ENCODE measurements around the gene GPC5. TPM values are rescaled to one million over a fixed set of nuclear protein-coding genes. Genes with fewer than 3 reads are reported as not detected.

Gene GPC5
- total RNA-seq, 1 donor from 2014 or later = 2.2 TPM

DNA sequence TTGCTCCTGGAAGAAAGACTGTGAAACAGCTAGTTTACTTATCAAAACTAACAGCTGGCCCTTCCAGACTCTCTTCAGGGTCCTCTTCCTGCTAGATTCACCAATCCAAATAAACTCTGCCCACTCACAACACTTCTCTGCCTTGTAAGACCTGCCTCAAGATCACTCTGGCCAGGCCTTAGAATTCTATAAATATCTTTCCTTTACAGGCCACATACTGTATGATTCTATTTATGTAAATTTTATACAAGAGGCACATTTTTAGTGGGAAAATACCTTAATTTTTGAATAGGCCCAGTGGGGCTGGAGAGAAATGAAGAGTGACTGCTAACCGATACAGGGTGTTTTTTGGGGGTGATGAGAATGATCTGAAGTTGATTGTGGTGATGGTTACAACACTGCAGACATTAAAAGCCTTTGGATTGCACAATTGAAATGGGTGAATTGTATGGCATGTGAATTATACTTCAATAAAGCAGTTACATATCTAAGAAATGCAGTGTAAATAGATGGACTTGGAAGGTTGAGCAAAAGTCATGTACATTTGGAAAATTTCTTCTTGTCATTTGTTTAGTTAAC is 141.8 kb downstream of the GPC5 start:
- no peak for DNase-seq

DNA sequence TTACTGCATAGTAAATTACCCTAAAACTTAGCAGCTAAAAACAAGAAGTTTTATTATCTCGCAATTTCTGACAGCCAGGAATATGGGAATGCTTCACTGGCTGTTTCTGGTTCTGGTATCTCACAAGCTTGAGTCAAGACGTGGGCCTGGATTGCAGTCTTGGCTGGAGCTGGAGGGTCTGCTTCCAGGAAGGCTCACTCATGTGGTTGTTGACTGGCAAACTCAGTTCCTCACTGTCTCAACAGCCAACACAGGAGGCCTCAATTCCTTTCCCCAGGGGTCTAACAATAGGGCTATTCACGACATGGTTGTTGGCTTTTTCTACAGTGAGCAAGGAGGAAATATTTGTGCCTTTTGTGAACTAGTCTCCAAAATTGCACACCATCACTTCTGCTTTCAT is 146.3 kb downstream of the GPC5 start:
- no peak for DNase-seq

DNA sequence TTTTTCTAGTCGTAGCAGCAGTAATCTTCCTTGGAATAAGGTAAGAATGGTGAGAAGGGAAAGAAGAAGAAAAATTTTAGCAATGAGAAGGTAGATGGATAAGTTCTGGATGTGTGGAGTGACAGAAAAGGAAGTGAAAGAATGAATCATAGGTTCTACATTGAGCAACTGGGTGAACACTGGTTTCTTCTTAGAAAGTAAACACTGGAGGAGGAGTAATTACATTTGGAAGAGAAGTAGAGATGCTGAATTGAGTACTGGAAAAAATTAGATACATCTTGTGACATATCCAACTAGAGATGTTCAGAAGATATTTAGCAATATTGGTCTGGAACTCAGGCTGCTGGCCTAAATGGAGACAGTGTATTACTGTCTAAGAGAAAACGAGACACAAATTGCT is 148.5 kb downstream of the GPC5 start:
- no peak for DNase-seq

DNA sequence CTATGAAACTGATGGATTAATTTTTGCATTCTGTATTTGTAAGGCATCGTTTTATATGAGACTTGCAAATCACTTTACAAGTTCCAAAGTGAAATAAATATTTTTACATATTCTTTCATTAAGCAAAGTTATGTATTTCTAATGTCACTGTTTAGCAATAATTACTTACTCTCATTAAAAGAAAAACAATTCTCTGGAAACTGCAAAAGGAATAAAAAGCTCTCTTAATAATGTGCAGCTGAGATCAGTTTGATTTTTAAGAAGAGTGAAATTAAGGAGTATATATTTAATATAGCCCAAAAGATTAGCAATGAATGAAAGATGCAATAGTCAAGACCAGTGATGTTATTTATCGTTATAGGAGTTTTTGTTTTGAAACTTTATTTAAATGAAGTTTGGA is 155.2 kb downstream of the GPC5 start:
- DNase-seq = no peak

DNA sequence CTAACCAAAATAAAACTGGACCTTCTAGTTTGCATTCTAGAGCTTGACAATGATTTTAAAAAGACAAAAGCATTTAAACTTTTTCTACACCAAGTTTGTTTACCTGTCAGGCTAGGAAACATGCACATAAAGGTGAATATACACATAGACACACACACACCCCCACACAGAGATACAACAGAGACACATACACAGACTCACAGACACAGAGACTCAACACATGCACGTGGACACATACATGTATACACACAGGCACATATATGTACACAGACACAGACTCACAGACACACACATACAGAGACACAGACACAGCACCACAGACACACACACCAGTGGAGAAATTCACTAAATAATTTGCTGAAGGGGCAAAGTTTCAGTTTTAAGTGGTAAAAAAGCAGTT is 155.7 kb downstream of the GPC5 start:
- DNase-seq = no peak

DNA sequence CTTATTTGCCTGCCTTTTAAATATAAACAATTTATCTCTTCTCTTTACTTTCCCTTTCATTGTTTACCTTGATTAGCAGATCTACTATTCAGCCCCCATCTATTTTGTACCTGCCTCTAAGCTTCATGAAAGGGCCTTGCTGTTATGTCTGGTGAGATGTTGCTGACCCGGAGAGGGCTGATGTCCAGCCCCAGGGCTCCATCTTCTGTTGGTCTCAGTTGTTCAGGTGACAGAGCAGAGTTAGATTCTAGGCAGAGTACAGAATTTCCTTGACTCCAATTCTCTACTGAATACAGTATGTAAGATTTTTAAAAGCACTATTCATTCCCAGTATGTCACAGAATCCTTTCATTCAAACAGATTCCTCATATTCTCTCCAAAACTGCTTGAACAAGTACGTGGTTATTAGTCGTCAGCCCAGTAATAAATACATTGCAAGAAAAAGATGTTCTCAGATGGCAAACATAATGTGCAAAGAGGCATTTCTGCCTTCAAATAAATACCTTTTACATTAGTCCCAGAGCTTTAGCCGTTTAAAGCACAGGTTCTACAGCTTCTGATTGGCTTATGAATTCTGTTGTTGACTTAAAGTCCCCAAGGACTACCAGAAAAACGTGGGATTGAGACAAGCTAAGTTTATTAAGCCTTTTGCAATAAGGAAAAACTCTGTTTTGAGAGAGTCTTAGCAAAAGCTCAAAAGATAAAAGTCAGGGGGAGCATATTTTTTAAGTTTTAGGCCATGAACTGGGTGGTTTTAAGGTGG is 159.1 kb downstream of the GPC5 start:
- no peak for DNase-seq

DNA sequence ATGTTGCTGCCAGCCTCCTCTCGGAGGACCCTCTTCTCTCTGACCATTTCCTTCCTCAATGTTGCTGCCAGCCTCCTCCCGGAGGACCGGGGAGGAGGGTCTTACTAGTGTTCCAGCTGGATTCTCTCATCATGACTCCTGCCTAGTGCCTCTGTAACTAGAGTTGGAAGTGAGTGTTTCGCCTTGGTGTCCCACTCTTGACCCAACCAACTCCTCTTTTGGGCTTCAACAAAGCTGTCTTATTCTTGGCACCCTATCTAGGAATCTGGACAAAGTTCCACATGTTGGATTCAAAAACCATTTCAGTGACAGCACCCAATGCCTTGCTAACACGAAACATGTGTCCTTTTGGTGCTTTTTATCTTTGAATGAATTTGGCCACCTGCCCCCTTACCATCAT is 165.4 kb downstream of the GPC5 start:
- DNase-seq = peak; percentile 39

DNA sequence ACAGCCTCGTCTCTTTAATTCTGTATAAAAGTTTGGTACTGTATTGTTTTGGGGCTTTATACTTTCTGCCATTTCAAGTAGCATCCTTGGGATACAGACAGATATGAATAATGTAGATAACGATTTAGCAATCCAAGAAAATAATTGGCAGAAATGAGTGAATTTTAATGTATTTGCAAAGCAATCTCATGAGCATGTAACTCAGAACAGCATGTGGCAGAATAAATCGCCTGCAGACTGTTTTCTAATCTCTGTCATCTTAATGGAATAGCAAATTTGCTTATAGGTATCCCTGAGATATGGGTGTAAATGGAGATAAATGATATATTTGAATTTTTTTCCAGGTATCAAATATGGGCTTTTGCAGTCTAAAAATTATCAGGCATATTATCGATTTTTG is 166.0 kb downstream of the GPC5 start:
- no peak for DNase-seq

DNA sequence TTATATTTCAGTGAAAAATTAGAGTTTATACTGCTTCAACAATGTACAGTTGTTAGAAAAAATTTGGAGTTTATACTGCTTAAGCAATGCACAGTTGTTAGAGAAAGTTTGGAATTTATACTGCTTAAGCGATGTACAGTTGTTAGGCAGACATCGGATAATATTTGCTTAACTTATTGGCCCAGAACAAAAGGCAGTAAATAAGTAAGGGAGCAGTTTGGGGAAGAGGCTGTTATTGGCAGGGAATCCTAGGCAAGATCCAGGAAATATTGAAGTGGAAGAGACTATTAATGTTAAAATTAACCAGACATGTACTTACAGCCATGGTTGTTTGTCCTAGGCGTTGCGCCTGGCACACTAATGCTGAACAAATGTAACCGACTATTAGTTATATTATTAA is 166.9 kb downstream of the GPC5 start:
- DNase-seq = peak; percentile 53

DNA sequence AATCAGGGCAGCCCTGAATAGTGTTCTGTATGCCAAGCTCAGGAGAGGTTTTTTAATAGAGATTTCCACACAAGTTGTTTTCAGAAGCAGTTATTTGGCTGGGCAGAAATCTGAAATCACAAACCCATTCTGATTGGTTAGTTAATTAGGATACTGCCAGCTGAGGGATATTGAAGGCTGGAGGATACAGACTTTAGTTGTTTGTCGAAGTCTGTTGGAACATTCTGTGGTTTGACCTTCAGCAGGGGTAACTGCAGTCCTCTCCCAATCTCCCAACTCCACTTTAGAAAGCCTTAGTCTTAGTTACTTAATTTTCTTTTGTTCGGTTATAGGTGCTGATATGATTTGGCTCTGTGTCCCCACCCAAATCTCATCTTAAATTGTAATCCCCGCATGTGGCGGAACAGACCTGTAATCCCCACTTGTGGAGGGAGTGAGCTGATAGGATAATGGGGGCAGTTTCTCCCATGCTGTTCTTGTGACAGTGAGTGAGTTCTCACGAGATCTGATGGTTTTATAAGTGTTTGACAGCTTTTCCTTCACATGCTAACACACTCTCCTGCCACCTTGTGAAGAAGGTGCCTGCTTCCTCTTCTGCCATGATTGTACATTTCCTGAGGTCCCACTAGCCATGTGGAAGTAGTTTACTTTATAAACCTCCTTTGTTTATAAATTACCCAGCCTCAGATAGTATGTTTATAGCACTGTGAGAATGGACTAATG is 169.2 kb downstream of the GPC5 start:
- DNase-seq = no peak

DNA sequence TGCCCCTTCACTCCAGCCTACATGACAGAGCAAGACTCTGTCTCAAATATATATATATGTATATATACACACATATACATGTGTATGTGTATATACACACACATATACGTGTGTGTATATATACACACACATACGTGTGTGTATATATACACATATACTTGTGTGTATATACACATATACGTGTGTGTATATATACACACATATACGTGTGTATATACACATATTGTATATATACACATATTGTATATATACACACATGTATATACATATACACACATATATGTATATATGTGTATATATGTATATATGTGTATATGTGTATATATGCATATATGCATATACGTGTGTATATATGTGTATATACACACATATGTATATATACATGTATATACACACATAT is 173.3 kb downstream of the GPC5 start:
- no peak for DNase-seq

DNA sequence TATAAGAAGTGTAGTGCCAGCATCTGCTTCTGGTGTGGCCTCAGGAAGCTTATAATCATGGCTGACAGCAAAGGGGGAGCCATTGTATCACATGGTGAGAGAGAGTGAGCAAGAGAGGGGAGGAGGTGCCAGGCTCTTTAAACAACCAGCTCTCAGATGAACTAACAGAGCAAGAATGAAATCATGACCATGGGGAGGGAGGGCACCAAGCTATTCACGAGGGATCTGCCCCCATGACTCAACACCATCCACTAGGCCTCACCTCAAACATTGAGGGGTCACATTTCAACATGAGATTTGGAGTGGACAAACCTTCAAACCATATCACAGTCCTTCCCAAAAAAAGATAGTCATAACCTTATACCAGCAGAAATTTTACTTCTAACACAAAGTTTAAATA is 174.0 kb downstream of the GPC5 start:
- no peak for DNase-seq

DNA sequence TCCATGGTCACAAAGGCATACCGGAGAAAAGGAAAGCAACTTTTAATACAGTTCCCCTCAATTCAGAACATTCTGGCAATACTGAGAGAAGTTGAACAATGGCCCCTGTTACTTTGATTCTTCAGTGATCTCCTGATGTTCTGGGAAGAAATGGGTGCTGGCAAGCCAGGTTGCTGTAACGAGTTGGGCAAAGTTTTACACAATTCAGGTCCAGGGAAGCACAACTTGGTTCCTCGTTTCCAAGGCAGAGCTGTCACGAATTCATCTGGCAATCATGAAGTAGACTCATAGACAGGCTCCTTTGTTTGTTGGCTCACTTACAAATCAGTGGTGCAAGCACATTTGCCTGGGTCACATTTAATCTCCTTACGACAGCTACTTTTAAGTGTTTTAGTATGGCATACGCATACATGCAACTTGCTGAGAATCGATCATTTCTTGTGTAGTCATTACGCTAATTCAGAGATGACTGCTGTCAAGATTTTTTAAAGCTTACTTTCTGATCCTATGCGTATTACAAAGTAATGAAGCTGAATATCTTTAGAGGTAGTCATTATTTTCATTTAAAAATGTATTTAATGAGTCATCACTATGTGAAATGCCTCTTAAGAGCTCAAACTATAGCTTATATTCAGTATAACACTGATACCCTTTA is 174.7 kb downstream of the GPC5 start:
- DNase-seq = no peak

DNA sequence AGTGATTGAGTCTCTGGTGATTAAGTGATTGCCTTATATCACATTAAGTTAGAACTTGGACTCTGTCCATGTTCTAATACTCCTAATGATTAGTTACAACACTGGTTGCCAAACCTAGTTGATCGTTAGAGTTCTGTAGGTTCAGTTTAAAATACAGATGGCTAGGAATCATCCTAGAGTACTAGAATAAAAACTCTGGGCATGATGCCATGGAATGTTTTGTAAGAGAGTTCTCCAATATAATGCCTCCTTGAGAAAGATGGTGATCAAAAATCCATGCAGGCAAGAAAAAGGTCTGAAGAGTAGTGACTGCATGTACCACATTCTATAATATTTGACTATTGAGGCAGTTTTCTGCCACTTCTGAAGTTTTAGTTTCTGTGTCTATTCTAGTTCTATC is 176.3 kb downstream of the GPC5 start:
- no peak for DNase-seq

DNA sequence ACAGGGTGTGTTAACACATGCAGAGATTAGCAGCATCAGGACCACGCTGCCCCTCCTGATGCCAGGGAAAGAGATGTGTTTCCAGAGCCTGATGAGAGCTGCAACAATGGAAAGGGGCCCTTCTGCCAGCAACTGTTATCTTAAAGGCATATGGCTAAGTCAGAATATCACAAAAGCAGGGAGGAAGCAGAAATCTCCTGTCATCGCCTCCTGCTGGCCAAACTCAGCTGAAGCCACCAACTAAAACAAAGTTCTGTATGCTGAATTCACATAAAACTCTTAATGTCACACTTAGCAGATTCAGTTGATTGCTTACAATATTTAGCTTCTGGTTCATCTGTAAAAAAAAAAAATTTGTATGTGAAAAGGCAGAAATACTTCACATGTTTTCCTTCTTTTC is 178.2 kb downstream of the GPC5 start:
- DNase-seq = no peak

DNA sequence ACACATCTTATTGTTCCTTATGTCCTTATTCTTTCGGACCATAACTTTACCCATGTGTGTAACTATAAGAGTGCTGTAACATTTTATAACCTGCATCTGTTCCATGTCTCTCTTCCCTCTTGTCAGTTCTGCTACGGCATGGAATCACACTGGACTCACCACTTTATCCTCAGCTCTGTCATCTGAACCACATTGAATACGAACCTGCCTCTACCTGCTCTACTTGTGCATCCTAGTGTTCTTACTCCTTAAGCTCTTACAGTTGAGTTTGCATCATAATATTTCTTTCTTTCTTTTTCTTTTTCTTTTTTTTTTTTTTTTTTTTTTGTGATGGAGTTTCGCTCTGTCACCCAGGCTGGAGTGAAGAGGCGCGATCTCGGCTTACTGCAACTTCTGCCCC is 180.9 kb downstream of the GPC5 start:
- no peak for DNase-seq

DNA sequence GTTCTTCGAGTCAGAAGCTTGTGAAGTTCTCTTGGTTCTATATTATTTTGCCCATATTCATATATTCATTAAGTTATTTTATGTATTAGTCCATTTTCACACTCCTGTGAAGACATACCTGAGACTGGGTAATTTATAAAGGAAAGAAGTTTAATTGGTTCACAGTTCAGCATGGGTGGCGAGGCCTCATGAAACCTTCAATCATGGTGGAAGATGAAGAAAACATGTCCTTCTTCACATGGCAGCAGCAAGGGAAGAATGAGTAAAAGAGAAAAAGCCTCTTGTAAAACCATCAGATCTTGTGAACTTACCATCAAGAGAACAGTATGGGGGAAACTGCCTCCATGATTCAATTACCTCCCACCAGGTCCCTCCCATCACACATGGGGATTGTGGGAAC is 182.3 kb downstream of the GPC5 start:
- DNase-seq = no peak

DNA sequence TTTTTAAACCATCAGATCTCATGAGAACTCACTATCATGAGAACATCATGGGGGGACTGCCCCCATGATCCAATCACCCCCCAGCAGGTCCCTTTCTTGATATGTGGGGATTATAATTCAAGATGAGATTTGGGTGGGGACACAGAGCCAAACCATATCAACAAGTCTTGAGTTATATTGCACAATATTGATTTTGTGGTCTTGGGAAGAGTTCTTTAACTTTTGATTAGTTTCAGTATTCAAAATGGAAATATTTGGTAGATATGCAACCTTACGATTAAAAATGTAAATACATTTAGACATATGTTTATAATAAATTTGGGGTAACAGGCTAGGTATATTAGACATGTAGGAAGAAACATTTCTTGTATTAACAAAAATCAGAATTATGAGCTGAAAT is 188.2 kb downstream of the GPC5 start:
- DNase-seq = no peak

DNA sequence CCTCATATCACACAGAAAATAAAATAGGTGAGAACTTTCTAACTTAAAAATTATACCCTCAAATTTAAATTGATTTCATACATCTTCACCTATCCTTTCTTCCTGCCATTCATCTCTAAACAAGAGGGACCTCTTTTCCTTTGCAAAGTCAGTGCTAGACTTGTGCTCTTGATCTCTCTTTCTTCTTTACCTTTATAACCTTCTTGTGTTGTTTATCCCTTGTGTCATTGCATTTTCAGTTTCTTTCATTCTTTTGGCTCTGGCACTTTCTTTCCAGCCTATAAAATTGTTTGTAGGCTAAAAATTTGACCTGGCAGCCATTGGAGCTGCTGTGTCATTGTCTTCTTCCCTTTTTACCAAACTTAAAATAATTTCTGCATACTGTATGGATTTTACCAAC is 190.1 kb downstream of the GPC5 start:
- no peak for DNase-seq

DNA sequence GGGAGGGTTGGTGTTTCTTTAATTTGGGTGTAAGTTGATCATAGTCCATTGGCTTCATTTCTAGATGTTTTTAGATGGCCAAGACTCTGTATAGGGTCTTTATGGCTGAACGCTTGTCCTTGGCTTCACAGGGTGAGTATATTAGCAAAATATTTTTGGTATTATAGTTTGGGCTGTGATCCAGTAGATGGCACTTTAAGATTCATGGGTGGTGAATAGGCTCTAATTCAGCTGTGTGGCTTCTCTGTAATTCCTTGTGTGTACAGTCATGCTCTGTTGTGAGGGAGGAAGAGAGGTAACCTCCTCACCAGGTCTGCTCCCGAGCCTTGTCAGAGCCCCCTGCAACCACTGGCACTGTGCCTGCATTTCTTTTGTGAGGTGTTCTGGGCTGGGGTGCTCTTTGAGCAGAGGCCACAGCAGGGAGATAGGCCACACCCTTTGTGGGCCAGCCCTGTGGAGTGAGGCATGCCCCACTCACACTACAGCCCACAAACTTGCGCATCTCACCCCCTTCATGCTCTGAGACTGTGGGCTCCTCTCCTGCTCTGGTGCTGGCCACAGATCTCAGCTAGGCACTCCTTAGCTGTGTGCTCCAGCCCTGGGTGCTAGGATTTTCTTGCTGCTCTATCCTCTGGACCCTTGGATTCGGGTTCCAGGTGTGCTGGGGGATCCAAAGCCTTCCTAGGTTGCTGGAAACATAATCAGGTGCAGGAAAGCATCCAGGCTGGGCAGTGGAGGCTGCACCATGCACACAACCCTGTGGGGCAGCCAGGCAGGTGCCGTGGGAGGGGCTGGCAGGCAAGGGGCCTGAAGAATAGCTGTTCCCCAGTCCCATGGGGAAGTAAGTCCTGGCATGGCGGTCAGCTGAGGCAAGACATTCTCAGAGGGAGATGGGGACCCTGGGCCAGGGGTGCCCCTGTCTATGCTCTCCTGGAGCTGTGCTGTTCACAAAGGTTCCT is 193.9 kb downstream of the GPC5 start:
- no peak for DNase-seq

DNA sequence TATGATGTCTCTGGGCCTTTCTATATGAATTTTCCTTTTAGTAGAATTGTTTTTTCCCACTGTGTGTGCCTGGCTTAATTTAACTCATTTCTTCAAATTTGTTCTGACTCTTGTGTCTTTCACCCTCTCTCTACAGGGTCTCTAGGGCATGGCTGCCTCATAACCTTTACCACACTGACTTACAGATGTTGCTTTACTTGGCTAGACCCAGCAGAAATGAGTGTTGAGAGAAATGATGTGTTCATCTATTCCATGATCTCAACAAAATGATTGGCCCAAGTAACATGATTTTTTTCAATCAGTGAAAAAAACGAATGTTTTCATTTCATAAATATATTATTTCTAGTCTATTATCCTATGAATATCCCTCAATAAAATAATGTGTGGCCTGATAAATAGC is 195.0 kb downstream of the GPC5 start:
- DNase-seq = peak; percentile 22

DNA sequence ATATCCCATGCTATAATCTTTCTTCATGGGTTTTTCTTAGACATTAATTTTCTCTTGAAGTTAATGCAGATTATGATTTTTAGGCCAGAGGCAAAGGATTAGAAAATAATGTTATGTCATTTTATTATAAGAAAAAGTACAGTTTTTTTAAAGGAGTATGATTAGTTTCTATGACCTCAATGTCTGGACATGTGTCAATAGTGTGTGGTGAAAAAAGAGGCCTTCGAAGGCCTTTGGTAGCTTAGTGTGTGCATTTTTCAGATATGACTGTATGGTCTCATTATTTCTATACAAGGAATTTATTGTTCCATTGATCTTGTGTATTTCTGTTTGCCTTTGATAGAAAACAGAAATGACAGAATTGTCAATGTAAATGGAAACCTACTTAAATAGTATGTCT is 195.6 kb downstream of the GPC5 start:
- no peak for DNase-seq
